Stimulated activated CD8-positive, alpha-beta memory T cell treated with anti-CD3 and anti-CD28 coated beads, Interleukin-7, amount 100 ng/mL, for 24 hours (primary cell): ENCODE data around the gene TRPV5.

Experiments
- DNase-seq: peaks from one replicate; pipeline ENCODE4 v3.0.0-alpha.2; 2020; ENCODE audit warnings: low read depth

The TRPV5 gene

GRCh38 chr7:142885311-142886230 is 48.0 kb downstream of the TRPV5 start, which contains the start of gene TRPV6:
Gene TRPV6 (minus strand): TSS chr7:142885745.
- DNase-seq: no peak

- no peak for DNase-seq
Measured at GRCh38 chr7:142884286-142884640, 49.3 kb downstream of the TRPV5 start.

- no peak for DNase-seq
Measured at GRCh38 chr7:142883571-142884285, 49.8 kb downstream of the TRPV5 start.

GRCh38 chr7:142883145-142883544 is 50.4 kb downstream of the TRPV5 start:
- no peak for DNase-seq

GRCh38 chr7:142882338-142882678 is 51.2 kb downstream of the TRPV5 start:
- DNase-seq: no peak

GRCh38 chr7:142881586-142882337 is 51.8 kb downstream of the TRPV5 start:
- no peak for DNase-seq

- no peak for DNase-seq
Measured at GRCh38 chr7:142880876-142881505, 52.6 kb downstream of the TRPV5 start.

- no peak for DNase-seq
Measured at GRCh38 chr7:142879060-142879459, 54.5 kb downstream of the TRPV5 start.

GRCh38 chr7:142878315-142878714 is 55.2 kb downstream of the TRPV5 start:
- no peak for DNase-seq

GRCh38 chr7:142876991-142877910 is 56.3 kb downstream of the TRPV5 start:
- DNase-seq: no peak

GRCh38 chr7:142876236-142876960 is 57.1 kb downstream of the TRPV5 start:
- no peak for DNase-seq

- DNase-seq: no peak
Measured at GRCh38 chr7:142875456-142875855, 58.1 kb downstream of the TRPV5 start.

GRCh38 chr7:142874837-142875236 is 58.7 kb downstream of the TRPV5 start:
- DNase-seq: no peak

GRCh38 chr7:142874409-142874808 is 59.1 kb downstream of the TRPV5 start:
- no peak for DNase-seq

GRCh38 chr7:142873871-142874270 is 59.7 kb downstream of the TRPV5 start:
- no peak for DNase-seq

- DNase-seq: no peak
Measured at GRCh38 chr7:142873281-142873784, 60.2 kb downstream of the TRPV5 start.

- no peak for DNase-seq
Measured at GRCh38 chr7:142872106-142872675, 61.4 kb downstream of the TRPV5 start.

GRCh38 chr7:142871260-142872105 is 62.1 kb downstream of the TRPV5 start:
- no peak for DNase-seq
